Endothelial cell of umbilical vein (primary cell): ENCODE data around the gene CFAP20DC. TPM values are rescaled to one million over a fixed set of nuclear protein-coding genes. Genes with fewer than 3 reads are reported as not detected.

Source experiments
- BruUV-seq: library from RNA; stranded (reverse); fragments of 400-500 nt; replicated peaks from 2 replicates; lab custom pipeline; 2021; lab: Mats Ljungman, UMichigan
- CTCF ChIA-PET: fragments of 300-600, 350-600 bp; sonication (Branson Sonifier 250); formaldehyde crosslinking; loops from one replicate; lab custom pipeline; 2021; ENCODE audit warnings: antibody characterized with exemption, inconsistent platforms; lab: Charles Lee
- POLR2A ChIA-PET: fragments of 300-600, 350-600 bp; sonication (Branson Sonifier 250); formaldehyde crosslinking; loops from one replicate; lab custom pipeline; 2021; ENCODE audit warnings: antibody characterized with exemption, inconsistent platforms; lab: Charles Lee
- DNase-seq: peaks from one replicate; pipeline ENCODE4 v3.0.0-alpha.2; 2011; ENCODE audit warnings: low read depth, low spot score
- FAIRE-seq: peaks from 2 replicates; lab custom pipeline; 2011; peaks lifted over from hg19 to GRCh38; lab: Jason Lieb, UNC
- H2AFZ ChIP-seq: 2 replicates; pipeline ENCODE4 v1.6.0; 2012; ENCODE audit warnings: low read depth, low read length, control low read depth, inconsistent platforms
- H3K27ac ChIP-seq: 2 replicates; pipeline ENCODE4 v1.5.1; 2011; ENCODE audit warnings: low read depth, mild to moderate bottlenecking, control low read depth, low read length, moderate library complexity; ENCODE audit not compliant: insufficient read depth
- H3K27me3 ChIP-seq, 2 experiments: 2 replicates each; pipeline versions ENCODE4 v1.6.0 to v1.6.1; 2011; ENCODE audit warnings: low read length in 2 of 2, mixed read lengths in 1 of 2; ENCODE audit not compliant: control insufficient read depth in 2 of 2, insufficient read depth in 2 of 2
- H3K36me3 ChIP-seq, 2 experiments: 2 replicates in 1 of 2; 3 replicates in 1 of 2; pipeline ENCODE4 v1.5.1; 2011; ENCODE audit warnings: low read length in 2 of 2, mild to moderate bottlenecking in 1 of 2, moderate library complexity in 1 of 2; ENCODE audit not compliant: control insufficient read depth in 2 of 2, insufficient read depth in 2 of 2; ENCODE audit errors: extremely low read depth in 1 of 2
- H3K4me1 ChIP-seq: 3 replicates; pipeline ENCODE4 v1.5.1; 2011; ENCODE audit warnings: mild to moderate bottlenecking, low read length; ENCODE audit not compliant: control insufficient read depth, insufficient read depth; ENCODE audit errors: extremely low read depth
- H3K4me2 ChIP-seq: 2 replicates; pipeline ENCODE4 v1.6.1; 2011; ENCODE audit warnings: low read length, control low read depth, mixed read lengths; ENCODE audit not compliant: insufficient read depth
- H3K4me3 ChIP-seq, 3 experiments: fragments of 200-600 bp in 1 of 3; sonication (generic), shearing (Covaris generic) in 1 of 3; replicated peaks in 1 of 3; 2 replicates each; pipeline ENCODE4 v1.5.1; 2011 to 2016; ENCODE audit warnings: control low read depth in 3 of 3, low read length in 3 of 3, mild to moderate bottlenecking in 2 of 3, inconsistent platforms in 1 of 3, low read depth in 1 of 3, moderate library complexity in 1 of 3; ENCODE audit not compliant: insufficient read depth in 1 of 3
- H3K79me2 ChIP-seq: 2 replicates; pipeline ENCODE4 v1.6.0; 2012; ENCODE audit warnings: low read length, inconsistent platforms; ENCODE audit not compliant: control insufficient read depth, insufficient read depth
- H3K9ac ChIP-seq: replicated peaks from 2 replicates; pipeline ENCODE3; 2011; ENCODE audit warnings: low read length, control low read depth; ENCODE audit not compliant: insufficient read depth; ENCODE audit errors: extremely low read depth
- H3K9me1 ChIP-seq: replicated peaks from 3 replicates; pipeline ENCODE4 v1.6.0; 2011; ENCODE audit warnings: mild to moderate bottlenecking, low read length; ENCODE audit not compliant: control insufficient read depth, insufficient read depth; ENCODE audit errors: extremely low read depth
- H3K9me3 ChIP-seq: replicated peaks from 2 replicates; pipeline ENCODE4 v1.5.1; 2012; ENCODE audit warnings: low read length, inconsistent platforms; ENCODE audit not compliant: control insufficient read depth, insufficient read depth
- H4K20me1 ChIP-seq: replicated peaks from 2 replicates; pipeline ENCODE3; 2011; ENCODE audit warnings: mild to moderate bottlenecking, low read length; ENCODE audit not compliant: control insufficient read depth, insufficient read depth; ENCODE audit errors: extremely low read depth
- EZH2 ChIP-seq: IDR thresholded peaks from 2 replicates; pipeline ENCODE4 v1.6.1; 2012; ENCODE audit warnings: borderline replicate concordance, low read depth, mild to moderate bottlenecking, moderate library complexity, low read length, inconsistent platforms; ENCODE audit not compliant: severe bottlenecking
- FOS ChIP-seq: IDR thresholded peaks from 2 replicates; pipeline ENCODE4 v1.6.1; 2011; ENCODE audit warnings: mild to moderate bottlenecking, low read length, moderate library complexity, borderline replicate concordance; ENCODE audit not compliant: insufficient read depth
- GATA2 ChIP-seq: IDR thresholded peaks from 2 replicates; pipeline ENCODE4 v1.7.0; 2011; ENCODE audit warnings: low read depth, mild to moderate bottlenecking, moderate library complexity, mixed read lengths, low read length; ENCODE audit not compliant: insufficient read length, insufficient read depth
- JUN ChIP-seq: IDR thresholded peaks from 2 replicates; pipeline ENCODE4 v1.6.1; 2011; ENCODE audit warnings: borderline replicate concordance, low read depth; ENCODE audit not compliant: insufficient read length, insufficient read depth
- MYC ChIP-seq: IDR thresholded peaks from one replicate; pipeline ENCODE4 v1.6.1; 2011; ENCODE audit warnings: mild to moderate bottlenecking, low read depth, low read length
- POLR2A ChIP-seq: IDR thresholded peaks from 2 replicates; pipeline ENCODE4 v1.6.1; 2012; ENCODE audit warnings: low read depth, mild to moderate bottlenecking, control low read depth, low read length
- POLR2AphosphoS5 ChIP-seq: IDR thresholded peaks from 2 replicates; pipeline ENCODE4 v1.6.1; 2012; ENCODE audit warnings: low read depth, mild to moderate bottlenecking, control low read depth, low read length, moderate library complexity; ENCODE audit not compliant: insufficient read depth
- dilution Hi-C: fragments of 300-500 bp; cut with MboI; formaldehyde crosslinking; loops from one replicate; pipeline ENCODE4 v1.15.0; 2019; ENCODE audit warnings: low sequenced_read_pairs; ENCODE audit not compliant: extremely low pct_ligation_motif_present
- intact Hi-C: fragments of 100-400 bp; cut with micrococcal nuclease; formaldehyde crosslinking; loops from one replicate; pipeline ENCODE4 v1.10.0; 2022
- polyA plus RNA-seq, 4 experiments: library from polyadenylated mRNA; depleted of rRNA in 3 of 4; stranded (reverse) in 3 of 4; unstranded in 1 of 4; fragments of >200 nt; gene quantifications; 2 replicates each; pipeline versions ENCODE4 v1.2.1 to v1.2.3, GENCODE V29; 2011 to 2012; ENCODE audit warnings: missing spikeins in 1 of 4
- total RNA-seq: library from RNA; stranded (reverse); gene quantifications from 2 replicates; pipeline ENCODE4 v1.2.3, GENCODE V29; 2021
- TF ChIP-seq, protein P1 (sequence below), 2 donors: IDR thresholded peaks; 1 replicate in 1 of 2; 2 replicates in 1 of 2; pipeline ENCODE4 v1.5.1; 2011; ENCODE audit warnings: low read length in 2 of 2, mild to moderate bottlenecking in 2 of 2, moderate library complexity in 2 of 2, control low read depth in 1 of 2, inconsistent platforms in 1 of 2, low read depth in 1 of 2; ENCODE audit not compliant: insufficient read depth in 1 of 2; ENCODE audit errors: extremely low read depth in 1 of 2
- TF ChIP-seq, protein P2 (sequence below): IDR thresholded peaks from 2 replicates; pipeline ENCODE4 v1.6.1; 2011; ENCODE audit not compliant: insufficient read depth, insufficient read length

Gene CFAP20DC
- total and polyA plus RNA-seq, 2 donors (not counting 3 experiments of a cell fraction or from before 2014, with no cell fraction given), result 0.92 to 2.1 TPM

DNA sequence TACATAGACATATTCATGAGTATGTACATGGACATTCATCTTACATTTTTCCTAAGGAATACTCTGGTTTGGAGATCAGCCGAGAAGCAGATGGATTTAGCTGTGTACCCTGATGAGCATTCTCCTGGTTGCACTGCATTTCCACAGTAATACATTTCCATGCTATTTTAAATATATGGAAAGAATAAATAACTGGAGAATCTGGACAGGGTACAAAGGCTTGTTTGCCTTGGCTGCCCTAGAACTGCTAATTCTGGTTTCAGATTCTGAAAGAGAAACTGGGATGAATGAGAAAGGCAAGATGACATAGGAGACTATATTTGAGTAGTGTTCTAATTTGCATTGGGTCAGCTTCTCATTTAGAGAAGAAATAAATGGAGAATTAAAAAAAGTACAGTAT lies 192.4 kb downstream of the CFAP20DC start:
- intact Hi-C loops, result no loop called here
- dilution Hi-C loops, result no loop called here
- Histone ChIP-seq H3K4me2 (no peak overlapping the region), H3K9me3 (no peaks in the 10 kb centered on the region), H3K27me3 (no peaks in the 10 kb centered on the region), H4K20me1 (no peaks in the 10 kb centered on the region), H2AFZ (no peak overlapping the region), H3K9ac (no peak overlapping the region), H3K4me3 (no peak overlapping the region), H3K27ac (no peak overlapping the region), H3K36me3 (no peaks in the 10 kb centered on the region), H3K4me1 (no peaks in the 10 kb centered on the region), H3K79me2 (no peaks in the 10 kb centered on the region), H3K9me1 (no peaks in the 10 kb centered on the region)
- no peak for FAIRE-seq
- no TSS peak for BruUV-seq
- TF ChIP-seq, protein P1, sequence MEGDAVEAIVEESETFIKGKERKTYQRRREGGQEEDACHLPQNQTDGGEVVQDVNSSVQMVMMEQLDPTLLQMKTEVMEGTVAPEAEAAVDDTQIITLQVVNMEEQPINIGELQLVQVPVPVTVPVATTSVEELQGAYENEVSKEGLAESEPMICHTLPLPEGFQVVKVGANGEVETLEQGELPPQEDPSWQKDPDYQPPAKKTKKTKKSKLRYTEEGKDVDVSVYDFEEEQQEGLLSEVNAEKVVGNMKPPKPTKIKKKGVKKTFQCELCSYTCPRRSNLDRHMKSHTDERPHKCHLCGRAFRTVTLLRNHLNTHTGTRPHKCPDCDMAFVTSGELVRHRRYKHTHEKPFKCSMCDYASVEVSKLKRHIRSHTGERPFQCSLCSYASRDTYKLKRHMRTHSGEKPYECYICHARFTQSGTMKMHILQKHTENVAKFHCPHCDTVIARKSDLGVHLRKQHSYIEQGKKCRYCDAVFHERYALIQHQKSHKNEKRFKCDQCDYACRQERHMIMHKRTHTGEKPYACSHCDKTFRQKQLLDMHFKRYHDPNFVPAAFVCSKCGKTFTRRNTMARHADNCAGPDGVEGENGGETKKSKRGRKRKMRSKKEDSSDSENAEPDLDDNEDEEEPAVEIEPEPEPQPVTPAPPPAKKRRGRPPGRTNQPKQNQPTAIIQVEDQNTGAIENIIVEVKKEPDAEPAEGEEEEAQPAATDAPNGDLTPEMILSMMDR (IDR thresholded peaks at IDR 0.05; ENCODE audit: extremely low read depth in 1 of 2, insufficient read depth in 1 of 2, low read depth in 1 of 2, low read length in 2 of 2), result no peak
- TF ChIP-seq, protein P2, sequence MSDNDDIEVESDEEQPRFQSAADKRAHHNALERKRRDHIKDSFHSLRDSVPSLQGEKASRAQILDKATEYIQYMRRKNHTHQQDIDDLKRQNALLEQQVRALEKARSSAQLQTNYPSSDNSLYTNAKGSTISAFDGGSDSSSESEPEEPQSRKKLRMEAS, result no peak
- TF ChIP-seq FOS (no peak), POLR2A (no peak), MYC (no peak), EZH2 (no peak), JUN (no peak), POLR2AphosphoS5 (no peak), GATA2 (no peak)
- ChIA-PET POLR2A (no interaction called here), CTCF (no interaction called here)
- no peak for DNase-seq
